ENCODE data around the gene NSD1. TPM values are rescaled to one million over a fixed set of nuclear protein-coding genes. Genes with fewer than 3 reads are reported as not detected.

Gene NSD1
- total and polyA plus RNA-seq, 10 of the 15 experiments (the other 5 are each of a cell fraction or from before 2014, with no cell fraction given): 7.0 to 57.9 (median 30.4) TPM

DNA sequence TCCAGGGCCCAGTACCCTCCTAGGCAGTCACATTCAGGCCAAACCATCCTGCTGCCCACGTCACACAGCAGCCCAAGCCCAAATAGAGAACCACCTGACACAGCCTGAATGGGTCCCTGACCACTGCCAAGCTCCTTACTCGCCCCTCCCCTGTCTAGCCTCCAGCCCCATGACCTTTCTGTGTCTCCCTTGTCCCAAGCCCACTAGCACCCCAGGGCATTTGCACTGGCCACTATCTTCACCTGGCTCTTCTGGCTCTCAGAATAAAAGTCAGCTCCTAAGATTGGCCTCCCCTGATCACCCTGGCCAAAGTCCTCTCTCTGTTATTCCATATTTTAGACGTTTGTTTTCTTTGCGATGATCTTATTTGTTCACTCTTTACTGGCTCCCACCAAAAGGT, 26.4 kb upstream of the NSD1 start:
- no peak overlapping the region for H3K9ac ChIP-seq (ENCODE audit: control insufficient read depth, insufficient read depth, low read length)
- H3K4me1 ChIP-seq (ENCODE audit: control insufficient read depth, insufficient read depth, low read length): no peaks in the 10 kb centered on the region
- H3K36me3 ChIP-seq (ENCODE audit: control insufficient read depth in 2 of 2, insufficient read depth in 2 of 2, low read length in 1 of 2): no peaks in the 10 kb centered on the region
- WGBS (ENCODE audit: insufficient coverage, insufficient replicate concordance, low lambda C conversion rate, missing lambda C conversion rate): 24% methylated on average over 4 of the region's 4 CpGs
- ATAC-seq (no peak), DNase-seq (ENCODE audit: low read depth, low spot score) (no peak), FAIRE-seq (no peak)
- intact Hi-C loops (cut with micrococcal nuclease; ENCODE audit: unreplicated experiment): no loop called here
- H2AFZ ChIP-seq (ENCODE audit: control insufficient read depth, low read depth, low read length): no peak overlapping the region
- H3K9me3 ChIP-seq (replicated peaks; ENCODE audit: control insufficient read depth, insufficient read depth, low read length): no peaks in the 10 kb centered on the region
- BruUV-seq (replicated peaks): no TSS peak
- no peaks in the 10 kb centered on the region for H3K79me2 ChIP-seq (ENCODE audit: control insufficient read depth, insufficient read depth, low read length)
- no peak for TF ChIP-seq CBFB (IDR thresholded peaks at IDR 0.05; ENCODE audit: low read depth)
- no peak for TF ChIP-seq STAT1 (conservative IDR thresholded peaks at IDR 0.05)
- no peak for TF ChIP-seq ZBTB33 (IDR thresholded peaks at IDR 0.05)
- TF ChIP-seq IRF4 (IDR thresholded peaks at IDR 0.05; ENCODE audit: low read depth, low read length): no peak
- no peak for TF ChIP-seq STAT3 (IDR thresholded peaks at IDR 0.05; ENCODE audit: low read depth, low read length)
- no peak for TF ChIP-seq ZNF24 (IDR thresholded peaks at IDR 0.05)
- TF ChIP-seq, protein P1, sequence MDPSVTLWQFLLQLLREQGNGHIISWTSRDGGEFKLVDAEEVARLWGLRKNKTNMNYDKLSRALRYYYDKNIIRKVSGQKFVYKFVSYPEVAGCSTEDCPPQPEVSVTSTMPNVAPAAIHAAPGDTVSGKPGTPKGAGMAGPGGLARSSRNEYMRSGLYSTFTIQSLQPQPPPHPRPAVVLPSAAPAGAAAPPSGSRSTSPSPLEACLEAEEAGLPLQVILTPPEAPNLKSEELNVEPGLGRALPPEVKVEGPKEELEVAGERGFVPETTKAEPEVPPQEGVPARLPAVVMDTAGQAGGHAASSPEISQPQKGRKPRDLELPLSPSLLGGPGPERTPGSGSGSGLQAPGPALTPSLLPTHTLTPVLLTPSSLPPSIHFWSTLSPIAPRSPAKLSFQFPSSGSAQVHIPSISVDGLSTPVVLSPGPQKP (IDR thresholded peaks at IDR 0.05; ENCODE audit: low read depth, low read length): no peak
- in situ Hi-C loops (cut with MboI): no loop called here
- ChIA-PET POLR2A (no interaction called here), SMC1A (ENCODE audit: uncharacterized antibody, unreplicated experiment) (interaction anchor here (1.2 to 1.5 kb wide), 2 partner anchors 20 to 35 kb away, joined by 3 to 4 read pairs; partner anchors contain the start of gene FGFR4), RAD21 (ENCODE audit: unreplicated experiment) (no interaction called here), CTCF (interaction anchor here (1.4 kb wide), 1 partner anchor 35 kb away, joined by 4 read pairs; no protein-coding TSS in a partner anchor)
- no peaks in the 10 kb centered on the region for H4K20me1 ChIP-seq (ENCODE audit: control insufficient read depth, insufficient read depth)
- H3K4me3 ChIP-seq: no peak overlapping the region
- H3K4me2 ChIP-seq (ENCODE audit: control insufficient read depth, insufficient read depth): no peak overlapping the region
- H3K27me3 ChIP-seq (replicated peaks in 1 of 2; ENCODE audit: control insufficient read depth in 2 of 2, insufficient read depth in 2 of 2, low read length in 1 of 2): no peaks in the 10 kb centered on the region
- H3K27ac ChIP-seq (ENCODE audit: control insufficient read depth, insufficient read depth): no peak overlapping the region
